Body of pancreas (tissue), 4 donors: ENCODE measurements around the gene S1PR1. TPM values are rescaled to one million over a fixed set of nuclear protein-coding genes. Genes with fewer than 3 reads are reported as not detected.

Source experiments
- ATAC-seq: fragments of 150-250 bp; one replicate; pipeline ENCODE4 v1.9.1; 2016
- DNase-seq, 4 donors: peaks; one replicate each; pipeline ENCODE4 v3.0.0-alpha.2; 2019
- H3K27ac ChIP-seq, 4 donors: fragments of 200-600 bp; sonication (generic); 1 replicate in 3 of 4; 2 replicates in 1 of 4; pipeline versions ENCODE4 v1.5.1 to v1.6.1; 2016 to 2019; ENCODE audit warnings: mild to moderate bottlenecking in 1 of 4, mixed read lengths in 1 of 4, moderate library complexity in 1 of 4
- H3K27me3 ChIP-seq, 2 donors: fragments of 200-600 bp; sonication (generic); one replicate each; pipeline ENCODE4 v1.6.0; 2016; ENCODE audit warnings: mild to moderate bottlenecking in 1 of 2
- H3K36me3 ChIP-seq, 2 donors: fragments of 200-600 bp; sonication (generic); replicated peaks in 1 of 2; 2 replicates each; pipeline ENCODE4 v1.5.1; 2016; ENCODE audit warnings: low read depth in 2 of 2; ENCODE audit not compliant: insufficient read depth in 1 of 2
- H3K4me1 ChIP-seq: fragments of 200-600 bp; sonication (generic); one replicate; pipeline ENCODE4 v1.6.0; 2016
- H3K4me3 ChIP-seq, 2 donors: fragments of 200-600 bp; sonication (generic); 1 replicate in 1 of 2; 2 replicates in 1 of 2; pipeline ENCODE4 v1.5.1; 2016 to 2019
- H3K9me3 ChIP-seq, 3 donors: fragments of 200-600 bp; sonication (generic); 1 replicate in 2 of 3; 2 replicates in 1 of 3; pipeline ENCODE4 v1.5.1; 2016
- POLR2A ChIP-seq, 3 donors: fragments of 450-650 bp; IDR thresholded peaks; one replicate each; pipeline ENCODE4 v1.6.1; 2016; ENCODE audit warnings: antibody characterized with exemption in 3 of 3, mild to moderate bottlenecking in 2 of 3
- WGBS, 2 donors: methylation state at CpG; one replicate each; pipeline ENCODE4 v1.1.5; 2017; 5-methylcytosine and 5-hydroxymethylcytosine counted together
- intact Hi-C: fragments of 100-400 bp; cut with DNase I; formaldehyde crosslinking; loops from one replicate; pipeline ENCODE4 v1.15.1; 2023
- total RNA-seq, 2 donors: library from RNA; depleted of rRNA; stranded (reverse); fragments of >200 nt; gene quantifications; one replicate each; pipeline ENCODE4 v1.1.0, GENCODE V29; 2016
- TF ChIP-seq, protein P1 (sequence below), 7 experiments: fragments of 450-650 bp in 4 of 7; fragments of 200-600 bp in 3 of 7; sonication (generic) in 3 of 7; IDR thresholded peaks; one replicate each; pipeline ENCODE4 v1.5.1; 2016 to 2019; ENCODE audit warnings: antibody characterized with exemption in 7 of 7

Gene S1PR1
- total RNA-seq, 2 donors from 2014 or later: 10.1 to 11.5 TPM

DNA sequence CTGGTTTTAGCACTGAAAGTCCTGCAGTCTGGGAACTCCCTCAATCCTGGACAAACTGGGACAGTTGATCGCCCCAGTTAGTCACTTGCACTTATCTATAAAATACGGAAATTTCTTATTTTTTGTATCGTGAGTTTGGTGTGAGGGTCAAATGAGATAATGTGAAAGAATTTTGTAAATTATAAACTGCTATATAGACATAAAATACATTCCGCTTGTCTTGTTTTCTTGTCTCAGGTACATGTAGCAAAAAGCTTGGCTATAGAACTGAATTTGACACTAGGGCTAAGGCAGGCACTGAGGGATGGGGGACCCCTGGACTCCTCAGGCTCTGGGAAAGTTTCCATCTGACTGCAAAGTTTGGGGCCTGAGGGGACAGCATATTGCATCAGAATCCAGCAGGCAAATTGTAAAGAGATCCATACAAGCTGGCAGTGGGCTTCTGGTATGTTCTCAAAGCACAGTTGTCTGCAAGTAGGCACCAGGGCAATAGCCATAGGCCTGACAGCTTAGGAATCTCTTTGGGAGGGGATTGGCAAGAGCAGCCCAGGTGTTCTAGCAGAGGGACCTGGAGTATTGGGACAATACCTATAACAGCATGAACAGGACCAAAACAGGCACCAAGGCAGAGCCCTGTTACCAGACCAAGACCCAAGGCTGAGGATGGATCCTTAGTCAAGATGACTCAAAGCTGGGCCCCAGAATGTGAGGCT lies 44.3 kb downstream of the S1PR1 start:
- no peak overlapping the region for H3K27ac ChIP-seq
- H3K9me3 ChIP-seq: no peaks in the 10 kb centered on the region
- intact Hi-C loops: loop anchor here (10.0 kb wide), 1 partner anchor 356 kb away; no protein-coding TSS in a partner anchor
- TF ChIP-seq POLR2A (IDR thresholded peaks at IDR 0.05): no peak
- TF ChIP-seq, protein P1, sequence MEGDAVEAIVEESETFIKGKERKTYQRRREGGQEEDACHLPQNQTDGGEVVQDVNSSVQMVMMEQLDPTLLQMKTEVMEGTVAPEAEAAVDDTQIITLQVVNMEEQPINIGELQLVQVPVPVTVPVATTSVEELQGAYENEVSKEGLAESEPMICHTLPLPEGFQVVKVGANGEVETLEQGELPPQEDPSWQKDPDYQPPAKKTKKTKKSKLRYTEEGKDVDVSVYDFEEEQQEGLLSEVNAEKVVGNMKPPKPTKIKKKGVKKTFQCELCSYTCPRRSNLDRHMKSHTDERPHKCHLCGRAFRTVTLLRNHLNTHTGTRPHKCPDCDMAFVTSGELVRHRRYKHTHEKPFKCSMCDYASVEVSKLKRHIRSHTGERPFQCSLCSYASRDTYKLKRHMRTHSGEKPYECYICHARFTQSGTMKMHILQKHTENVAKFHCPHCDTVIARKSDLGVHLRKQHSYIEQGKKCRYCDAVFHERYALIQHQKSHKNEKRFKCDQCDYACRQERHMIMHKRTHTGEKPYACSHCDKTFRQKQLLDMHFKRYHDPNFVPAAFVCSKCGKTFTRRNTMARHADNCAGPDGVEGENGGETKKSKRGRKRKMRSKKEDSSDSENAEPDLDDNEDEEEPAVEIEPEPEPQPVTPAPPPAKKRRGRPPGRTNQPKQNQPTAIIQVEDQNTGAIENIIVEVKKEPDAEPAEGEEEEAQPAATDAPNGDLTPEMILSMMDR (IDR thresholded peaks at IDR 0.05): no peak
- WGBS, 2 donors: 70 to 81% methylated on average over 4 of the region's 4 CpGs
- DNase-seq: no peak
- ATAC-seq: no peak
- no peak overlapping the region for H3K4me3 ChIP-seq
- no peaks in the 10 kb centered on the region for H3K4me1 ChIP-seq
- no peaks in the 10 kb centered on the region for H3K27me3 ChIP-seq
- H3K36me3 ChIP-seq: no peaks in the 10 kb centered on the region

DNA sequence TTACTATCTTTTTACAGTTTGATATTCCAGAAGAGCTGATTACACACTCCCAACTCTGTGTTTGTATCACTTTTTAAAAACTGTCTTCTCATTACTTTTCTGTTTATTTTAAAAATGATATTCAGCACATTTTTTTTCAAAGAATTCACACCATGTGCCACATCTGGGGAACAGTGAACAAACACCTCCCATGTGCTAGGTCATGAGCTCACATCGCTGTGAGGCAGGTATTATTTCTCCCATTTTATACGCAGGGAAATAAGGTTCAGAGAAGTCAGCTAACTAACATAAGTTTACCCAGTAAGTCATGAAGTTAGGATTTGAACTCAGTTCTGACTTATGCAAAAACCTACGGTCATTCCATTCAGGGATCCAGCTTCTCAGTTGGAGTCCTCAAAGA lies 44.9 kb downstream of the S1PR1 start:
- Histone ChIP-seq H3K4me1 (no peaks in the 10 kb centered on the region), H3K4me3 (no peak overlapping the region), H3K9me3 (no peaks in the 10 kb centered on the region), H3K27me3 (no peaks in the 10 kb centered on the region), H3K27ac (no peak overlapping the region), H3K36me3 (no peaks in the 10 kb centered on the region)
- DNase-seq: no peak
- 82 to 85% methylated on average over 3 of the region's 3 CpGs for WGBS, 2 donors
- intact Hi-C loops: loop anchor here (10.0 kb wide), 1 partner anchor 357 kb away; no protein-coding TSS in a partner anchor
- TF ChIP-seq POLR2A (IDR thresholded peaks at IDR 0.05): no peak
- TF ChIP-seq, protein P1 (IDR thresholded peaks at IDR 0.05): no peak
- ATAC-seq: no peak

DNA sequence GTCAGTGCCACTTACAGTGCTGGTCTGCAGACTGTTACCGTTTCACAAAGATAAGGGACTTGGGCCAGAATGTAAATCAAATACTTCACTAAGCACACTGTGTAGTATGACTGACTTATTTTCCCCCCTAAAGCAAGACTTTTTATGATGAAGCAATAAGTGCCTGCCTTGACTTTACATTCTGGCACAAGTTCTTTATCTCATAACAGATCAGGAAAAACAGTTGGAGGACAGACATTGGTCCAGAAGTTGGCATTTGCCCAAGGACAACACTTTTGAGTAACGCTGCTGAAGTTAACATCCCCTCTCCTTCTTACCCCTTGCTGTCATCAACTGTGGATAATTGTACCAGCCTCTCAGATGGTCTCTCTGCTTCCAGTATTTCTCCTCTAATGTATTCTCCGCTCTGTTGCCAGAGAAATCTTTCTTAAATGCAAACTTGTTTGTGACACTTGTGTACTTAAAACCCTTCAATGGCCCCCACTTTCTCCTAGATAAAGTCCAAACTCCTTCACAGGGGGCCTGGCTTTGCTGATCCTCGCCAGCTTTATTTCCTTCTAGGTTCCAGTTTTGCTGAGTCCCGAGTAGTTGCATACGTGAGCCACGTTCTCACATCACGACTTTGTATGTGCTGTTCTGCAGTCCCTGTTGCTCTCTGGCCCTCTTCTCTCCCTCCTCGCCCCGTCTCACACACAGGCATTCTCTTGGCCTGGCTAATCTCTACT lies 45.7 kb downstream of the S1PR1 start:
- TF ChIP-seq, protein P1 (IDR thresholded peaks at IDR 0.05): no peak
- no peak for TF ChIP-seq POLR2A (IDR thresholded peaks at IDR 0.05)
- no peaks in the 10 kb centered on the region for H3K27me3 ChIP-seq
- no peak overlapping the region for H3K4me3 ChIP-seq
- no peaks in the 10 kb centered on the region for H3K9me3 ChIP-seq
- H3K27ac ChIP-seq: no peak overlapping the region
- intact Hi-C loops: loop anchor here (10.0 kb wide), 1 partner anchor 358 kb away; no protein-coding TSS in a partner anchor
- DNase-seq: no peak
- H3K4me1 ChIP-seq: no peaks in the 10 kb centered on the region
- WGBS, 2 donors: 54 to 57% methylated on average over 10 of the region's 10 CpGs
- ATAC-seq: no peak
- no peaks in the 10 kb centered on the region for H3K36me3 ChIP-seq

DNA sequence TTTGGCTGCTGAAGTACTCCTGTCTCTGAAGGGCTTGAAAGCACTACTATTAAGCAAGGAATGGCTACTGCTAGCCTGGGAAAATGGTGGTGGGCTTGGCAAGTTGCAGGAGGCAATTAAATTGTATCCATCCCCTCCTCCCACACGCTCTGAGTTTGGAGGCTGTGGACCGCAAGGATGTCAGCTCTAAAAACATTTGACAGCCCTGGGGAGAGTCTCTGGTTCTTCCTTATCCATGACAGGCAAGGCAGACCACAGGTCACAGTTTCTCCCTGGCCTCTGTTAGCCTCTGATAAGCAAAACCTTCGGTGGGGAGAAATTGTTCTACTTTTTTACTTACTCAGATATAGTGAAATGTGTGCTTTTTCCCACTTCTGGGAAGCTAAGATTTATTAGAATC lies 46.6 kb downstream of the S1PR1 start:
- DNase-seq (no peak), ATAC-seq (no peak)
- no peak overlapping the region for H3K4me3 ChIP-seq
- H3K27me3 ChIP-seq: no peaks in the 10 kb centered on the region
- intact Hi-C loops: loop anchor here (10.0 kb wide), 1 partner anchor 359 kb away; no protein-coding TSS in a partner anchor
- no peak overlapping the region for H3K27ac ChIP-seq
- H3K9me3 ChIP-seq: no peaks in the 10 kb centered on the region
- WGBS, 2 donors: 41 to 51% methylated on average over 3 of the region's 3 CpGs
- H3K4me1 ChIP-seq: no peaks in the 10 kb centered on the region
- TF ChIP-seq, protein P1 (IDR thresholded peaks at IDR 0.05): no peak
- TF ChIP-seq POLR2A (IDR thresholded peaks at IDR 0.05): no peak
- H3K36me3 ChIP-seq: no peaks in the 10 kb centered on the region
